HEK293T (cell line): Measurements from ENCODE around the gene CDH13.

ENCODE experiments used
- ARNT ChIP-seq: fragments of 450-650 bp; IDR thresholded peaks from 2 replicates; pipeline ENCODE4 v1.6.1; 2017; ENCODE audit warnings: mild to moderate bottlenecking
- BHLHE40 ChIP-seq: fragments of 450-650 bp; IDR thresholded peaks from 2 replicates; pipeline ENCODE4 v1.6.1; 2016; ENCODE audit warnings: mild to moderate bottlenecking, moderate library complexity, borderline replicate concordance
- FOXA1 ChIP-seq: fragments of 450-650 bp; IDR thresholded peaks from 2 replicates; pipeline ENCODE4 v1.6.1; 2016; ENCODE audit warnings: mild to moderate bottlenecking
- FOXK2 ChIP-seq: fragments of 450-650 bp; IDR thresholded peaks from 2 replicates; pipeline ENCODE4 v1.6.1; 2016; ENCODE audit warnings: mild to moderate bottlenecking
- FOXM1 ChIP-seq: fragments of 450-650 bp; IDR thresholded peaks from 2 replicates; pipeline ENCODE4 v1.6.1; 2017; ENCODE audit warnings: mild to moderate bottlenecking, borderline replicate concordance
- L3MBTL2 ChIP-seq: fragments of 450-650 bp; conservative IDR thresholded peaks from 2 replicates; pipeline ENCODE4 v1.6.1; 2016; ENCODE audit warnings: mild to moderate bottlenecking
- SP1 ChIP-seq: fragments of 450-650 bp; IDR thresholded peaks from 2 replicates; pipeline ENCODE4 v1.6.1; 2017
- SUZ12 ChIP-seq: fragments of 450-650 bp; IDR thresholded peaks from 2 replicates; pipeline ENCODE4 v1.6.1; 2016; ENCODE audit warnings: mild to moderate bottlenecking
- ZNF384 ChIP-seq: fragments of 450-650 bp; IDR thresholded peaks from 2 replicates; pipeline ENCODE4 v1.6.1; 2016

- TF ChIP-seq L3MBTL2 (no peak), BHLHE40 (no peak), FOXK2 (no peak), ZNF384 (no peak), FOXA1 (no peak), FOXM1 (no peak), SUZ12 (no peak), SP1 (no peak), ARNT (no peak)
These were observed 143.1 kb downstream of the CDH13 start for GRCh38 chr16:82769845-82770244.
